ENCODE measurements around the gene LVRN.

LVRN gene

GRCh38 chr5:116023619-116024018 lies 61.3 kb downstream of the LVRN start:
- no peak for DNase-seq (ENCODE audit: low spot score)

GRCh38 chr5:116025866-116026265 lies 63.6 kb downstream of the LVRN start:
- peak; percentile 71 for DNase-seq (ENCODE audit: low spot score)

- DNase-seq (ENCODE audit: low spot score) = peak; percentile 21
Measured at GRCh38 chr5:116032094-116032517, 69.8 kb downstream of the LVRN start, which contains the start of gene ARL14EPL. TSS of gene ARL14EPL (plus strand) at chr5:116032472. CDS start at chr5:116051466, 18,994 bp downstream.

- DNase-seq (ENCODE audit: low spot score) = no peak
Measured at GRCh38 chr5:116032991-116033390, 70.7 kb downstream of the LVRN start.

GRCh38 chr5:116035123-116035522 lies 72.8 kb downstream of the LVRN start:
- no peak for DNase-seq (ENCODE audit: low spot score)

GRCh38 chr5:116037236-116037822 lies 75.1 kb downstream of the LVRN start:
- no peak for DNase-seq (ENCODE audit: low spot score)

- no peak for DNase-seq (ENCODE audit: low spot score)
Measured at GRCh38 chr5:116038817-116039216, 76.5 kb downstream of the LVRN start.

GRCh38 chr5:116042375-116042774 lies 80.1 kb downstream of the LVRN start:
- no peak for DNase-seq (ENCODE audit: low spot score)

GRCh38 chr5:116044073-116044472 lies 81.8 kb downstream of the LVRN start:
- DNase-seq (ENCODE audit: low spot score) = no peak

- no peak for DNase-seq (ENCODE audit: low spot score)
Measured at GRCh38 chr5:116045821-116046220, 83.5 kb downstream of the LVRN start.

GRCh38 chr5:116046261-116046660 lies 84.0 kb downstream of the LVRN start:
- DNase-seq (ENCODE audit: low spot score) = no peak

- DNase-seq (ENCODE audit: low spot score) = no peak
Measured at GRCh38 chr5:116046823-116047222, 84.5 kb downstream of the LVRN start.

- DNase-seq (ENCODE audit: low spot score) = no peak
Measured at GRCh38 chr5:116058346-116058936, 96.2 kb downstream of the LVRN start.

- no peak for DNase-seq (ENCODE audit: low spot score)
Measured at GRCh38 chr5:116062352-116062751, 100.1 kb downstream of the LVRN start.

- DNase-seq (ENCODE audit: low spot score) = no peak
Measured at GRCh38 chr5:116063950-116064349, 101.7 kb downstream of the LVRN start.

GRCh38 chr5:116068028-116068632 lies 105.9 kb downstream of the LVRN start:
- DNase-seq (ENCODE audit: low spot score) = peak; percentile 56

GRCh38 chr5:116071211-116071610 lies 108.9 kb downstream of the LVRN start:
- DNase-seq (ENCODE audit: low spot score) = no peak

- no peak for DNase-seq (ENCODE audit: low spot score)
Measured at GRCh38 chr5:116075191-116075831, 113.0 kb downstream of the LVRN start.

- DNase-seq (ENCODE audit: low spot score) = peak; percentile 42
Measured at GRCh38 chr5:116076496-116076895, 114.2 kb downstream of the LVRN start.
